Stimulated activated CD8-positive, alpha-beta memory T cell treated with anti-CD3 and anti-CD28 coated beads, Interleukin-15, amount 100 ng/mL, for 4 hours (primary cell): ENCODE data around the gene ZBTB7C.

Experiments
- DNase-seq, 2 donors: peaks; one replicate each; pipeline ENCODE4 v3.0.0-alpha.2; 2020; ENCODE audit warnings: low read depth in 2 of 2

ZBTB7C gene

GRCh38 chr18:48090702-48091101, 318.5 kb downstream of the ZBTB7C start:
- DNase-seq = no peak

- no peak for DNase-seq
Measured at GRCh38 chr18:48090021-48090420, 319.2 kb downstream of the ZBTB7C start.

GRCh38 chr18:48085781-48086487, 323.2 kb downstream of the ZBTB7C start:
- no peak for DNase-seq

GRCh38 chr18:48084858-48085257, 324.3 kb downstream of the ZBTB7C start:
- DNase-seq = no peak

- DNase-seq = no peak
Measured at GRCh38 chr18:48084041-48084757, 325.0 kb downstream of the ZBTB7C start.

GRCh38 chr18:48080546-48080945, 328.6 kb downstream of the ZBTB7C start:
- no peak for DNase-seq

GRCh38 chr18:48079885-48080284, 329.3 kb downstream of the ZBTB7C start:
- DNase-seq = no peak

GRCh38 chr18:48078448-48078847, 330.7 kb downstream of the ZBTB7C start:
- no peak for DNase-seq

- no peak for DNase-seq
Measured at GRCh38 chr18:48077291-48077690, 331.9 kb downstream of the ZBTB7C start.

- DNase-seq = no peak
Measured at GRCh38 chr18:48076461-48076860, 332.7 kb downstream of the ZBTB7C start.

GRCh38 chr18:48075707-48076093, 333.5 kb downstream of the ZBTB7C start:
- no peak for DNase-seq

GRCh38 chr18:48074929-48075706, 334.1 kb downstream of the ZBTB7C start:
- no peak for DNase-seq

- no peak for DNase-seq
Measured at GRCh38 chr18:48073211-48073930, 335.8 kb downstream of the ZBTB7C start.

GRCh38 chr18:48072428-48073204, 336.6 kb downstream of the ZBTB7C start:
- no peak for DNase-seq

- no peak for DNase-seq
Measured at GRCh38 chr18:48068916-48069445, 340.2 kb downstream of the ZBTB7C start.

GRCh38 chr18:48066225-48066652, 342.9 kb downstream of the ZBTB7C start:
- DNase-seq = no peak

- no peak for DNase-seq
Measured at GRCh38 chr18:48065601-48065995, 343.6 kb downstream of the ZBTB7C start.

- no peak for DNase-seq
Measured at GRCh38 chr18:48064978-48065600, 344.1 kb downstream of the ZBTB7C start.

GRCh38 chr18:48061781-48062570, 347.2 kb downstream of the ZBTB7C start:
- no peak for DNase-seq

- DNase-seq = no peak
Measured at GRCh38 chr18:48060970-48061369, 348.2 kb downstream of the ZBTB7C start.
